Neuronal stem cell (in vitro differentiated cells): ENCODE measurements around the gene OPRL1.

Experiments
- DNase-seq: peaks from one replicate; pipeline ENCODE4 v3.0.0-alpha.2; 2013; ENCODE audit warnings: low spot score
- H2AFZ ChIP-seq: one replicate; pipeline ENCODE4 v1.6.1; 2013; ENCODE audit warnings: mild to moderate bottlenecking, low read length, inconsistent platforms
- H2AK5ac ChIP-seq: 2 replicates; pipeline ENCODE4 v1.6.1; 2013; ENCODE audit warnings: low read depth, mild to moderate bottlenecking, inconsistent platforms, low read length, moderate library complexity, mixed read lengths
- H2BK120ac ChIP-seq: 2 replicates; pipeline ENCODE4 v1.6.1; 2013; ENCODE audit warnings: low read depth, mild to moderate bottlenecking, inconsistent platforms, low read length, moderate library complexity, mixed read lengths
- H2BK12ac ChIP-seq: one replicate; pipeline ENCODE4 v1.6.1; 2013; ENCODE audit warnings: low read length, inconsistent platforms
- H2BK15ac ChIP-seq: 2 replicates; pipeline ENCODE4 v1.6.1; 2013; ENCODE audit warnings: mild to moderate bottlenecking, low read length, inconsistent platforms, mixed read lengths
- H2BK5ac ChIP-seq: one replicate; pipeline ENCODE4 v1.6.1; 2013; ENCODE audit warnings: inconsistent platforms, mild to moderate bottlenecking, low read length, moderate library complexity
- H3K14ac ChIP-seq: one replicate; pipeline ENCODE4 v1.6.1; 2013; ENCODE audit warnings: low read length, inconsistent platforms
- H3K18ac ChIP-seq: 2 replicates; pipeline ENCODE4 v1.6.1; 2013; ENCODE audit warnings: low read length, inconsistent platforms
- H3K23ac ChIP-seq: 2 replicates; pipeline ENCODE4 v1.6.1; 2013; ENCODE audit warnings: low read depth, mild to moderate bottlenecking, mixed read lengths, low read length, inconsistent platforms; ENCODE audit not compliant: poor library complexity
- H3K27ac ChIP-seq: replicated peaks from 3 replicates; pipeline ENCODE4 v1.5.1; 2013; ENCODE audit warnings: low read length, inconsistent platforms
- H3K27me3 ChIP-seq, 3 experiments: 2 replicates each; pipeline ENCODE4 v1.6.1; 2013; ENCODE audit warnings: low read length in 3 of 3, mild to moderate bottlenecking in 2 of 3, inconsistent platforms in 1 of 3, low read depth in 1 of 3, mixed read lengths in 1 of 3, moderate library complexity in 1 of 3; ENCODE audit not compliant: control insufficient read depth in 3 of 3, insufficient read depth in 3 of 3
- H3K36me3 ChIP-seq, 2 donors: replicated peaks in 1 of 2; 2 replicates each; pipeline ENCODE4 v1.6.1; 2013; ENCODE audit warnings: low read length in 2 of 2; ENCODE audit not compliant: control insufficient read depth in 2 of 2, insufficient read depth in 2 of 2
- H3K4ac ChIP-seq: 2 replicates; pipeline ENCODE4 v1.6.1; 2013; ENCODE audit warnings: inconsistent platforms, mild to moderate bottlenecking, low read length, moderate library complexity
- H3K4me1 ChIP-seq, 2 donors: 1 replicate in 1 of 2; 2 replicates in 1 of 2; pipeline ENCODE4 v1.6.1; 2013; ENCODE audit warnings: low read length in 2 of 2, low read depth in 1 of 2; ENCODE audit not compliant: control insufficient read depth in 2 of 2, insufficient read depth in 1 of 2
- H3K4me2 ChIP-seq: one replicate; pipeline ENCODE4 v1.6.1; 2013; ENCODE audit warnings: mild to moderate bottlenecking, low read length, inconsistent platforms; ENCODE audit not compliant: insufficient read depth, poor library complexity, severe bottlenecking
- H3K4me3 ChIP-seq, 2 donors: 2 replicates each; pipeline ENCODE4 v1.5.1; 2013; ENCODE audit warnings: low read length in 2 of 2, mild to moderate bottlenecking in 2 of 2, inconsistent platforms in 1 of 2, moderate library complexity in 1 of 2
- H3K79me1 ChIP-seq: one replicate; pipeline ENCODE4 v1.6.1; 2013; ENCODE audit warnings: low read depth, mild to moderate bottlenecking, inconsistent platforms, low read length, moderate library complexity
- H3K9ac ChIP-seq: one replicate; pipeline ENCODE4 v1.6.1; 2013; ENCODE audit warnings: mild to moderate bottlenecking, low read depth, low read length, inconsistent platforms; ENCODE audit not compliant: poor library complexity
- H3K9me3 ChIP-seq, 2 donors: replicated peaks in 1 of 2; 2 replicates each; pipeline versions ENCODE3 to v1.6.1; 2013; ENCODE audit warnings: low read length in 2 of 2, mild to moderate bottlenecking in 2 of 2, inconsistent platforms in 1 of 2, low read depth in 1 of 2, mixed read lengths in 1 of 2, moderate library complexity in 1 of 2; ENCODE audit not compliant: control insufficient read depth in 2 of 2, insufficient read depth in 1 of 2
- H4K8ac ChIP-seq: one replicate; pipeline ENCODE4 v1.6.1; 2013; ENCODE audit warnings: low read depth, mild to moderate bottlenecking, inconsistent platforms, low read length, moderate library complexity
- H4K91ac ChIP-seq: one replicate; pipeline ENCODE4 v1.6.1; 2013; ENCODE audit warnings: low read length, low read depth, mild to moderate bottlenecking, inconsistent platforms; ENCODE audit not compliant: poor library complexity
- WGBS, 2 donors: extraction: QIAGEN DNeasy Blood & Tissue Kit; methylation state at CpG; one replicate each; pipeline ENCODE4 v1.1.7; 2013; ENCODE audit warnings: missing lambda C conversion rate in 2 of 2, mixed read lengths in 1 of 2; ENCODE audit not compliant: insufficient read length in 2 of 2, insufficient replicate concordance in 1 of 2; ENCODE audit errors: extremely low coverage in 2 of 2; 5-methylcytosine and 5-hydroxymethylcytosine counted together

OPRL1 gene

DNA sequence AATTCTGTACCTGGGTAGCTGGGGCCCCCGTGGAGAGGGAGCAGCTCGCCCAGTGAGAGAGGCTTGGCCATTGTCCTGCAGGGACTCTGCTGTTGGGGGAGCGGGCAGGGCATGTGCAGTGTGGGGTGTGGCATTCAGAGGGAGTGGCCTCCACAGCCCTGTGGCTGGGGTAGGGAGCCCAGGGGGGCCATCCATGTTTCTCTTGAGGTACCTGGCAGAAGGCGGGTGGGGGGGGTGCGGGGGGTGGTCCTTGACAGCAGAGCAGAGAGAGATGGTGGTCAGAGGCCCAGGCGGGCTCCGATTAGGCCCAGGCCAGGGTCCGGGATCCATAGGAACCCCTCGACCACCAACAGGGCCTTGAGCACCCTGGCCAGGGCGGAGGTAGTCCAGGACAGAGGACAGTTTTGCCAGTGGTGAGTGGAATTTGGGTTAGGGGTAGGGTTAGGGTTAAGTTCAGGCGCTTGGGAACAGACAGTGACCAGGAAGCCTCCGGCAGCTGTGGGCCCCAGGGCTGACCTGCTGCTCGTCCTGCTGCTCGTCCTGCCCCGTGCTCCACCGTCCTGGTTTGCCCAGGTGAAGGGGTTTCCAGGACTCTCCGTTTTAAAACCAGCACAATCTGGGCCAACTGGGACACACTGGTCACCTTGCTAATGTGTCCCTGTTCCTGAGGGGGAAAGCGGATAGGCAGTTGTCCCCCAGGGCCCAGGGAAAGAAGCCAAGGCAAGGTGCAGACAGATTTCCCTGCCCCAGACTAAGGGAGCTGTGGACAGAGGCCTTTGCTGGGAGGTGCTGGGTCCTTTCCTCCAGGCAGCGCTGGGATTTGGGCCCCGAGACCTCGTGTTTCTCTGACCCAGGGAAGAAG lies 59.5 kb downstream of the OPRL1 start:
- H2BK5ac ChIP-seq, result no peak overlapping the region
- H3K4ac ChIP-seq, result no peak overlapping the region
- peak overlapping the region; percentile 52 for H2BK15ac ChIP-seq
- H3K4me1 ChIP-seq, result peaks cover 9 to 26% of the 10 kb centered on the region in 2 donors
- H4K91ac ChIP-seq, result peak overlapping the region; percentile 17
- no peak overlapping the region for H3K4me2 ChIP-seq
- H3K79me1 ChIP-seq, result peaks cover 4% of the 10 kb centered on the region
- peak overlapping the region; percentile 69 for H2AFZ ChIP-seq
- WGBS, 2 donors, result no CpG with 5 or more reads among the region's 21 CpGs
- no peaks in the 10 kb centered on the region for H3K27me3 ChIP-seq
- peak overlapping the region; percentile 32 for H3K14ac ChIP-seq
- H3K23ac ChIP-seq, result no peak overlapping the region
- no peak for DNase-seq
- H2BK12ac ChIP-seq, result peak overlapping the region; percentile 4
- H3K9ac ChIP-seq, result peak overlapping the region; percentile 38
- peaks cover 0 to 3% of the 10 kb centered on the region in 2 donors for H3K9me3 ChIP-seq
- H3K27ac ChIP-seq, result peak overlapping the region; percentile 42
- H4K8ac ChIP-seq, result no peak overlapping the region
- no peaks in the 10 kb centered on the region for H3K36me3 ChIP-seq
- no peak overlapping the region for H2BK120ac ChIP-seq
- H3K4me3 ChIP-seq, result peak overlapping the region in 1 of 2 donors; percentile 3
- H2AK5ac ChIP-seq, result peak overlapping the region; percentile 82
- peak overlapping the region; percentile 89 for H3K18ac ChIP-seq

DNA sequence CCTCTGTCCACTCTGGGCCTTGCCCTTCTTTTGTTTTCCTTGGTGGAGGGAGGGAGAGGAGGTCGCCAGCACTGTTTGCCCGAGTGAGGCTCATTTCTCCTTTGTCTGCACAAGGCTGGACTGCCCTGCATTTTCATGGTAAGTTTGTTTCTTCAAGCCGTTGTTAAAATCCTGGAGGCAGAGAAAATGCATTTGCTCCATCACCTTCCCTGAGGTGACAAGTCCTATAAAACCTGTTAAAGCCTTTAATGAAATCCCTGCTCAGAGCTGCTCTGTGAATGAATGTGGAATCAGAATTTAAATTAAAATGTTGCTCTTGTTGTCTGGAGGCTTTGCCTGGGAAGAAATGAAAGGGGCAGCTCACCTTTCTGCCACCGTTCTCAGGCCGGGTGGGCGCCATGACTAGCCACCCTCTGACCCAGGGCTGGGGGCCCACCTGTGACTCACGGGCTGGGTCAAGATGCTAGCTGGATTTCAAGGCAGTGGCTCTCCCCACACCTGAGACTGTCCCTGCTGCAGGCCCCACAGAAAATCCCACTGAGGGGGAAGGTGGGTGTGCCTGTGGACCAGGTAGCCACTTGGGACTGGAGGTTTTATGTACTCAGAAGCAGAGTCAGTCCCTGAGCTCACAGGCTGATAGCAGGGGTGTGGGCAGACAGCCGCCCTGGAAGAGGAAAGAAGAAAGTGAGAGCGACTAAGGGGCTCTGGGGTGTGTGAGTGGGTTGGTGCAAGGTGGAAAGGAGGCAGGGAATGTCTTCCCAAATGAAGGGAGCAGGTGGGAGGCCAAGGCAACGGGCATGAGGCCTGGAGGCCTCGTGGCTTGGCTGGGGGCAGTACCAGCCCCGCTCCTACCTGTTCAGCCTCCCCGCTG lies 60.4 kb downstream of the OPRL1 start:
- H3K18ac ChIP-seq, result peak overlapping the region; percentile 76
- no peak overlapping the region for H3K14ac ChIP-seq
- peaks cover 9 to 26% of the 10 kb centered on the region in 2 donors for H3K4me1 ChIP-seq
- peak overlapping the region; percentile 39 for H3K9ac ChIP-seq
- no peak overlapping the region for H3K4ac ChIP-seq
- peaks cover 6 to 10% of the 10 kb centered on the region in 2 donors for H3K9me3 ChIP-seq
- no peak overlapping the region for H4K8ac ChIP-seq
- no peaks in the 10 kb centered on the region for H3K27me3 ChIP-seq
- no peak overlapping the region for H3K4me2 ChIP-seq
- H3K23ac ChIP-seq, result peak overlapping the region; percentile 40
- peaks cover 4% of the 10 kb centered on the region for H3K79me1 ChIP-seq
- H3K36me3 ChIP-seq, result no peaks in the 10 kb centered on the region
- peak overlapping the region; percentile 72 for H2BK5ac ChIP-seq
- peak overlapping the region; percentile 69 for H2AFZ ChIP-seq
- DNase-seq, result no peak
- H3K4me3 ChIP-seq, result no peak overlapping the region
- peak overlapping the region; percentile 61 for H4K91ac ChIP-seq
- H2AK5ac ChIP-seq, result peak overlapping the region; percentile 92
- WGBS, 2 donors, result no CpG with 5 or more reads among the region's 13 CpGs
- peak overlapping the region; percentile 26 for H2BK12ac ChIP-seq
- peak overlapping the region; percentile 18 for H2BK15ac ChIP-seq
- no peak overlapping the region for H3K27ac ChIP-seq
- H2BK120ac ChIP-seq, result no peak overlapping the region

DNA sequence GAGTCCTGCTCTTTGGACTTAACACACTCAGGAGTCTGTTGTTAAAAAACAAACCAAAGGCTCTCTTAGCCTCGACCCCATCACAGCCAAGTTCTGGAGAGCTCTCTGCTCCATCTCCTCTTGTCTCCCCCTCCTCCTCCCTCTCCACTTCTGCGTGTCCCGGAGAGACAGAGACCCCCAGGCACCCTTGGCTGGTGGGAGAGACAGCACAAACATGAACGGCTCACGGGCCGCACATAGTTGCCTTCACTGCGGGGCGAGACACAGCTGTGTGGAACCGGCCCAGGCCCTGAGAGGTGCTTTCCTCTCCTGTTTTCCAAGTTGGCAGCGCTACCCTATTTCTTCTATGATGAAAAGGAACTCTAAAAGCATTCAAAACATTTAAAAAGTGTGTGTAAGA lies 61.1 kb downstream of the OPRL1 start:
- peak overlapping the region; percentile 18 for H2BK15ac ChIP-seq
- H2BK5ac ChIP-seq, result peak overlapping the region; percentile 72
- no peak overlapping the region for H3K4me3 ChIP-seq
- H4K8ac ChIP-seq, result no peak overlapping the region
- H2AFZ ChIP-seq, result no peak overlapping the region
- H3K18ac ChIP-seq, result peak overlapping the region; percentile 76
- H2BK12ac ChIP-seq, result peak overlapping the region; percentile 59
- DNase-seq, result no peak
- H2AK5ac ChIP-seq, result peak overlapping the region; percentile 92
- H4K91ac ChIP-seq, result no peak overlapping the region
- WGBS, 2 donors, result no CpG with 5 or more reads among the region's 10 CpGs
- peaks cover 4% of the 10 kb centered on the region for H3K79me1 ChIP-seq
- no peak overlapping the region for H3K4ac ChIP-seq
- H3K27ac ChIP-seq, result no peak overlapping the region
- peaks cover 13 to 15% of the 10 kb centered on the region in 2 donors for H3K9me3 ChIP-seq
- no peaks in the 10 kb centered on the region for H3K27me3 ChIP-seq
- peak overlapping the region; percentile 40 for H3K23ac ChIP-seq
- H2BK120ac ChIP-seq, result no peak overlapping the region
- no peak overlapping the region for H3K14ac ChIP-seq
- no peak overlapping the region for H3K9ac ChIP-seq
- no peaks in the 10 kb centered on the region for H3K36me3 ChIP-seq
- no peak overlapping the region for H3K4me2 ChIP-seq
- peaks cover 9 to 29% of the 10 kb centered on the region in 2 donors for H3K4me1 ChIP-seq
